ENCODE data around the gene ESRRA. TPM values are rescaled to one million over a fixed set of nuclear protein-coding genes. Genes with fewer than 3 reads are reported as not detected.

ESRRA gene
- total and polyA plus RNA-seq, 2 of the 8 experiments (the other 6 are each of a cell fraction or from before 2014, with no cell fraction given): 18.2 to 37.0 TPM

- Histone ChIP-seq H3K4me3 (ENCODE audit: extremely low read depth in 1 of 4, insufficient read depth in 2 of 4, low read depth in 3 of 4, low read length in 4 of 4) (peak overlapping the region; percentile 73 to 80 (median 77)), H3K27ac (ENCODE audit: low read depth, low read length) (peak overlapping the region; percentile 91), H3K9me3 (ENCODE audit: insufficient read depth in 2 of 2, low read depth in 1 of 2, low read length in 1 of 2) (no peaks in the 10 kb centered on the region), H4K20me1 (replicated peaks in 1 of 2; ENCODE audit: control insufficient read depth in 1 of 2, insufficient read depth in 2 of 2, low read length in 2 of 2) (peaks cover 0 to 3% of the 10 kb centered on the region in 2 experiments), H4K8ac (ENCODE audit: extremely low read depth, insufficient read depth, low read length) (peak overlapping the region; percentile 97; the same call in 1 of the 2 replicates), H3K18ac (ENCODE audit: extremely low read depth, low read length) (peak overlapping the region; percentile 71), H3K27me3 (replicated peaks in 1 of 4; ENCODE audit: control insufficient read depth in 3 of 4, extremely low read depth in 1 of 4, insufficient read depth in 3 of 4, low read length in 3 of 4) (no peaks in the 10 kb centered on the region), H3K4me2 (ENCODE audit: insufficient read depth in 1 of 2, low read depth in 2 of 2, low read length in 2 of 2) (peak overlapping the region; percentile 60 to 75), H3K36me3 (ENCODE audit: control insufficient read depth in 2 of 4, insufficient read depth in 4 of 4, low read length in 3 of 4) (peaks cover 2 to 26% (median 15%) of the 10 kb centered on the region in 4 experiments; a peak in 7 of 8 replicates), H3K14ac (ENCODE audit: insufficient read length) (no peak overlapping the region), H3K56ac (replicated peaks; ENCODE audit: insufficient read length, low read depth, low read length) (peak overlapping the region; percentile 86), H2BK120ac (replicated peaks; ENCODE audit: low read depth, low read length) (no peak overlapping the region), H3K4ac (replicated peaks; ENCODE audit: insufficient read length, low read depth, low read length) (peak overlapping the region; percentile 85), H4K5ac (ENCODE audit: insufficient read length, low read depth, low read length) (peak overlapping the region; percentile 7), H2BK12ac (ENCODE audit: low read depth, low read length) (no peak overlapping the region), H2BK20ac (ENCODE audit: low read length) (no peak overlapping the region), H3K79me2 (ENCODE audit: control insufficient read depth in 1 of 2, insufficient read depth in 2 of 2, low read length in 2 of 2) (peaks cover 0 to 18% of the 10 kb centered on the region in 2 experiments; a peak in 1 of 4 replicates), H3K23me2 (ENCODE audit: low read depth, low read length) (peaks cover 5% of the 10 kb centered on the region; the same call in 1 of the 2 replicates), H3K79me1 (ENCODE audit: low read depth, low read length) (peaks cover 7% of the 10 kb centered on the region; the same call in 1 of the 2 replicates), H3K4me1 (replicated peaks in 1 of 4; ENCODE audit: control insufficient read depth in 3 of 4, insufficient read depth in 4 of 4, low read length in 3 of 4) (peaks cover 0 to 5% (median 3%) of the 10 kb centered on the region in 4 experiments; a peak in 5 of 7 replicates), H3K23ac (ENCODE audit: insufficient read length) (no peak overlapping the region), H2AK5ac (ENCODE audit: low read depth, low read length) (0 out of 2 replicates have a peak overlapping the region, but pooled peaks have one; percentile 71), H3K9ac (replicated peaks in 1 of 4; ENCODE audit: extremely low read depth in 1 of 4, low read depth in 3 of 4, low read length in 3 of 4) (peak overlapping the region; percentile 70 to 85 (median 79)), H2AFZ (ENCODE audit: low read length) (no peak overlapping the region), H2BK15ac (ENCODE audit: low read length) (no peak overlapping the region), H4K91ac (replicated peaks; ENCODE audit: insufficient read length, low read length) (peak overlapping the region; percentile 94), H2BK5ac (ENCODE audit: low read depth, low read length) (peak overlapping the region; percentile 84)
- DNase-seq (ENCODE audit: low read depth in 1 of 2, low spot score in 2 of 2) (no peak), FAIRE-seq (no peak)
- CTCF ChIA-PET (ENCODE audit: partially characterized antibody): interaction anchor here (0.7 to 20.8 kb wide), 12 partner anchors 10 to 372 kb away, joined by 3 to 614 read pairs (median 3); partner anchors contain the start of genes BAD, CATSPERZ, CCDC88B and NUDT22
- WGBS, 2 experiments (ENCODE audit: extremely low coverage in 1 of 2, insufficient coverage in 1 of 2, insufficient read length in 1 of 2, insufficient replicate concordance in 2 of 2, low coverage in 1 of 2, low lambda C conversion rate in 2 of 2, missing lambda C conversion rate in 1 of 2): 10% methylated on average over 32 of the region's 32 CpGs; no CpG with 5 or more reads in 1 of the 2 experiments
- POLR2A ChIA-PET (ENCODE audit: partially characterized antibody): interaction anchor here (0.9 to 6.6 kb wide), 26 partner anchors 9 to 250 kb away, joined by 3 to 61 read pairs (median 6); partner anchors contain the start of genes CCDC88B, ESRRA, FERMT3 and NUDT22
- TF ChIP-seq TEAD4 (IDR thresholded peaks at IDR 0.05; ENCODE audit: low read depth, low read length) (no peak), TBP (IDR thresholded peaks at IDR 0.05; ENCODE audit: low read depth, low read length) (no peak), POLR2AphosphoS5 (IDR thresholded peaks at IDR 0.05; ENCODE audit: low read depth, low read length) (peak; percentile 14), NRF1 (IDR thresholded peaks at IDR 0.05; ENCODE audit: low read depth, low read length) (no peak), JUN (IDR thresholded peaks at IDR 0.05; ENCODE audit: low read depth, low read length) (no peak), CTCF (IDR thresholded peaks at IDR 0.05; ENCODE audit: control extremely low read depth in 1 of 3, insufficient read depth in 1 of 3, low read depth in 1 of 3, low read length in 3 of 3) (peak in 2 of 3 experiments; percentile 32 to 33; a peak in 3 of 4 replicates), RNF2 (IDR thresholded peaks at IDR 0.05; ENCODE audit: borderline replicate concordance, low read depth, low read length, missing control alignments, poor library complexity, severe bottlenecking) (no peak), TAF7 (optimal IDR thresholded peaks at IDR 0.05; ENCODE audit: borderline replicate concordance, low read depth, low read length) (peak; percentile 42)
These were observed 11.5 kb downstream of the ESRRA start for GRCh38 chr11:64316672-64317324.
